Sigmoid colon (tissue), 7 donors: Measurements from ENCODE around the gene AP1M2. TPM values are rescaled to one million over a fixed set of nuclear protein-coding genes. Genes with fewer than 3 reads are reported as not detected.
"Not testable (repeated sequence)": the region's sequence is repeated elsewhere in the genome, so short reads cannot be mapped to it uniquely, and the experiment has no call there.

Experiments used
- DNase-seq: peaks from one replicate; pipeline ENCODE4 v3.0.0-alpha.2; 2019
- H3K27ac ChIP-seq, 4 donors: fragments of 200-600 bp; sonication (generic); one replicate each; pipeline ENCODE4 v1.5.1; 2016 to 2019; ENCODE audit warnings: mild to moderate bottlenecking in 1 of 4
- H3K27me3 ChIP-seq, 3 donors: fragments of 200-600 bp; sonication (generic); one replicate each; pipeline ENCODE4 v1.5.1; 2019; ENCODE audit warnings: mild to moderate bottlenecking in 1 of 3
- H3K36me3 ChIP-seq, 4 donors: fragments of 200-600 bp; sonication (generic); one replicate each; pipeline ENCODE4 v1.5.1; 2016 to 2019
- H3K4me1 ChIP-seq, 4 donors: fragments of 200-600 bp; sonication (generic); one replicate each; pipeline ENCODE4 v1.5.1; 2017 to 2019
- H3K4me3 ChIP-seq, 4 donors: fragments of 200-600 bp; sonication (generic); one replicate each; pipeline ENCODE4 v1.5.1; 2017 to 2019; ENCODE audit warnings: mild to moderate bottlenecking in 2 of 4, moderate library complexity in 1 of 4
- H3K9me3 ChIP-seq, 4 donors: fragments of 200-600 bp in 3 of 4; sonication (generic) in 3 of 4; one replicate each; pipeline versions ENCODE4 v1.5.1 to v1.6.1; 2013 to 2019
- CTCF ChIP-seq, 4 experiments: fragments of 450-650 bp in 3 of 4; fragments of 200-600 bp in 1 of 4; IDR thresholded peaks; one replicate each; pipeline ENCODE4 v1.5.1; 2016 to 2019; ENCODE audit warnings: antibody characterized with exemption in 4 of 4, mild to moderate bottlenecking in 3 of 4, moderate library complexity in 2 of 4
- EP300 ChIP-seq, 4 donors: sonication (generic); formaldehyde crosslinking; IDR thresholded peaks; one replicate each; pipeline ENCODE4 v1.6.1; 2017; ENCODE audit warnings: antibody characterized with exemption in 4 of 4
- POLR2A ChIP-seq, 2 donors: fragments of 450-650 bp; IDR thresholded peaks; one replicate each; pipeline ENCODE4 v1.6.1; 2016; ENCODE audit warnings: antibody characterized with exemption in 2 of 2, mild to moderate bottlenecking in 2 of 2, moderate library complexity in 2 of 2
- POLR2AphosphoS5 ChIP-seq, 4 donors: sonication (generic); formaldehyde crosslinking; IDR thresholded peaks; one replicate each; pipeline ENCODE4 v1.6.1; 2017; ENCODE audit warnings: antibody characterized with exemption in 4 of 4
- WGBS, 2 donors: extraction: QIAGEN DNeasy Blood & Tissue Kit; methylation state at CpG; one replicate each; pipeline ENCODE4 v1.1.7; 2013; 5-methylcytosine and 5-hydroxymethylcytosine counted together
- intact Hi-C: fragments of 100-400 bp; cut with DNase I; formaldehyde crosslinking; loops from one replicate; pipeline ENCODE4 v1.15.1; 2023
- polyA plus RNA-seq, 3 donors: library from polyadenylated mRNA; stranded (reverse); fragments of 200-250 nt; gene quantifications; one replicate each; pipeline ENCODE4 v1.2.3, GENCODE V29; 2013
- total RNA-seq, 4 donors: library from RNA; depleted of rRNA; stranded (reverse); fragments of >200 nt; gene quantifications; one replicate each; pipeline ENCODE4 v1.1.0, GENCODE V29; 2016
- donor health status: healthy with polysubstance abuse.
- donor health status: Bipolar disorder and iron deficiency.
- donor health status: healthy.

AP1M2 gene
- total and polyA plus RNA-seq, 7 donors = 1.1 to 178 (median 95.8) TPM; not detected in 2

- Histone ChIP-seq H3K27me3 (no peaks in the 10 kb centered on the region), H3K27ac (no peak overlapping the region), H3K4me3 (no peak overlapping the region), H3K4me1 (no peaks in the 10 kb centered on the region), H3K9me3 (no peaks in the 10 kb centered on the region), H3K36me3 (peaks cover 26 to 100% (median 51%) of the 10 kb centered on the region in 4 donors)
- DNase-seq = no peak
- 52 to 76% methylated on average over 12 of the region's 12 CpGs for WGBS, 2 donors
- TF ChIP-seq CTCF (IDR thresholded peaks at IDR 0.05) (no peak), EP300 (IDR thresholded peaks at IDR 0.05) (no peak), POLR2AphosphoS5 (IDR thresholded peaks at IDR 0.05) (no peak), POLR2A (IDR thresholded peaks at IDR 0.05) (no peak)
- intact Hi-C loops = no loop called here
Observed at GRCh38 chr19:10552510-10553053, 34.5 kb downstream of the AP1M2 start.

- no peak for DNase-seq
- intact Hi-C loops = no loop called here
- TF ChIP-seq CTCF (IDR thresholded peaks at IDR 0.05) = no peak
- no peak for TF ChIP-seq EP300 (IDR thresholded peaks at IDR 0.05)
- no peak for TF ChIP-seq POLR2A (IDR thresholded peaks at IDR 0.05)
- no peak for TF ChIP-seq POLR2AphosphoS5 (IDR thresholded peaks at IDR 0.05)
- H3K4me3 ChIP-seq = no peak overlapping the region
- 89 to 91% methylated on average over 12 of the region's 12 CpGs for WGBS, 2 donors
- H3K4me1 ChIP-seq = no peaks in the 10 kb centered on the region
- H3K36me3 ChIP-seq = peaks cover 23 to 100% (median 53%) of the 10 kb centered on the region in 4 donors
- no peak overlapping the region for H3K27ac ChIP-seq
- H3K27me3 ChIP-seq = no peaks in the 10 kb centered on the region
- no peaks in the 10 kb centered on the region for H3K9me3 ChIP-seq
Observed at GRCh38 chr19:10551698-10552301, 35.3 kb downstream of the AP1M2 start.

GRCh38 chr19:10551006-10551405 lies 36.1 kb downstream of the AP1M2 start:
- H3K4me1 ChIP-seq, intact Hi-C loops, H3K9me3 ChIP-seq, DNase-seq, H3K4me3 ChIP-seq, H3K27ac ChIP-seq, H3K27me3 ChIP-seq: not testable (repeated sequence)
- WGBS, 2 donors = 47 to 83% methylated on average over 9 of the region's 9 CpGs
- H3K36me3 ChIP-seq = peaks cover 23 to 96% (median 55%) of the 10 kb centered on the region in 4 donors

GRCh38 chr19:10550336-10550735 lies 36.8 kb downstream of the AP1M2 start:
- Histone ChIP-seq H3K36me3 (peaks cover 23 to 90% (median 55%) of the 10 kb centered on the region in 4 donors), H3K9me3 (no peaks in the 10 kb centered on the region), H3K27ac (no peak overlapping the region), H3K4me3 (no peak overlapping the region), H3K4me1 (peaks cover 0 to 7% (median 5%) of the 10 kb centered on the region in 4 donors), H3K27me3 (no peaks in the 10 kb centered on the region)
- DNase-seq = no peak
- TF ChIP-seq POLR2A (IDR thresholded peaks at IDR 0.05) = no peak
- no peak for TF ChIP-seq CTCF (IDR thresholded peaks at IDR 0.05)
- TF ChIP-seq EP300 (IDR thresholded peaks at IDR 0.05) = no peak
- TF ChIP-seq POLR2AphosphoS5 (IDR thresholded peaks at IDR 0.05) = no peak
- intact Hi-C loops = no loop called here
- WGBS, 2 donors = 85 to 94% methylated on average over 6 of the region's 6 CpGs

GRCh38 chr19:10549733-10550132 lies 37.4 kb downstream of the AP1M2 start:
- DNase-seq = no peak
- H3K27ac ChIP-seq = no peak overlapping the region
- TF ChIP-seq EP300 (IDR thresholded peaks at IDR 0.05) = no peak
- no peak for TF ChIP-seq CTCF (IDR thresholded peaks at IDR 0.05)
- TF ChIP-seq POLR2A (IDR thresholded peaks at IDR 0.05) = no peak
- 80 to 90% methylated on average over 7 of the region's 7 CpGs for WGBS, 2 donors
- intact Hi-C loops = no loop called here
- H3K4me3 ChIP-seq = no peak overlapping the region
- H3K36me3 ChIP-seq = peaks cover 23 to 84% (median 53%) of the 10 kb centered on the region in 4 donors
- peaks cover 0 to 13% (median 12%) of the 10 kb centered on the region in 4 donors for H3K4me1 ChIP-seq
- no peaks in the 10 kb centered on the region for H3K27me3 ChIP-seq
- no peaks in the 10 kb centered on the region for H3K9me3 ChIP-seq
